Aorta (tissue), 5 donors: ENCODE data around the gene CISH. TPM values are rescaled to one million over a fixed set of nuclear protein-coding genes. Genes with fewer than 3 reads are reported as not detected.

Source experiments
- ATAC-seq: fragments of 200-7000 bp; cut with Tn5 transposase; one replicate; pipeline ENCODE4 v1.9.1; 2022; ENCODE audit warnings: moderate library complexity; ENCODE audit not compliant: low FRiP score
- DNase-seq, 2 donors: peaks; one replicate each; pipeline ENCODE4 v3.0.0-alpha.2; 2020
- H3K27ac ChIP-seq, 2 donors: one replicate each; pipeline ENCODE4 v1.5.1; 2013; ENCODE audit warnings: low read length in 2 of 2, mild to moderate bottlenecking in 2 of 2, moderate library complexity in 2 of 2, control low read depth in 1 of 2, inconsistent platforms in 1 of 2, low read depth in 1 of 2
- H3K27me3 ChIP-seq, 2 donors: one replicate each; pipeline ENCODE4 v1.6.1; 2013; ENCODE audit warnings: control low read depth in 1 of 2, low read length in 1 of 2, mild to moderate bottlenecking in 1 of 2, moderate library complexity in 1 of 2; ENCODE audit not compliant: insufficient read depth in 2 of 2, control insufficient read depth in 1 of 2
- H3K36me3 ChIP-seq, 2 donors: one replicate each; pipeline ENCODE4 v1.6.1; 2013; ENCODE audit warnings: control low read depth in 1 of 2, low read length in 1 of 2, mild to moderate bottlenecking in 1 of 2; ENCODE audit not compliant: insufficient read depth in 2 of 2, control insufficient read depth in 1 of 2
- H3K4me1 ChIP-seq, 2 donors: one replicate each; pipeline ENCODE4 v1.6.1; 2013; ENCODE audit warnings: low read length in 2 of 2, control low read depth in 1 of 2, mild to moderate bottlenecking in 1 of 2, moderate library complexity in 1 of 2; ENCODE audit not compliant: insufficient read depth in 2 of 2, control insufficient read depth in 1 of 2
- H3K4me3 ChIP-seq, 2 donors: one replicate each; pipeline ENCODE4 v1.5.1; 2013; ENCODE audit warnings: low read length in 2 of 2, control low read depth in 1 of 2, mild to moderate bottlenecking in 1 of 2
- H3K9me3 ChIP-seq: one replicate; pipeline ENCODE4 v1.6.1; 2013; ENCODE audit warnings: mild to moderate bottlenecking, low read length; ENCODE audit not compliant: control insufficient read depth
- WGBS, 2 donors: extraction: QIAGEN DNeasy Blood & Tissue Kit; methylation state at CpG; one replicate each; pipeline ENCODE4 v1.1.7; 2013; 5-methylcytosine and 5-hydroxymethylcytosine counted together
- intact Hi-C, 2 donors: fragments of 100-400 bp; cut with DNase I; formaldehyde crosslinking; loops; one replicate each; pipeline versions ENCODE4 v1.14.2 to v1.15.0; 2022
- polyA plus RNA-seq, 2 donors: library from polyadenylated mRNA; stranded (reverse); fragments of 200-250 nt; gene quantifications; one replicate each; pipeline ENCODE4 v1.2.3, GENCODE V29; 2013
- total RNA-seq, 2 donors: library from RNA; stranded (reverse); fragmentation: NEBNext Ultra II Directional; extraction: Animal tissue kit (Norgen Biotek cat#: 25700); gene quantifications; one replicate each; pipeline ENCODE4 v1.2.1, GENCODE V29; 2021
- donor health status: healthy with polysubstance abuse.
- donor health status: Bipolar disorder and iron deficiency.
- donor health status: DM: no; HTN: no; CAD: no.
- donor health status: DM: no; HTN: no; CAD: no.
- donor health status: DM: yes; HTN: yes; CAD: no.

The CISH gene
- total and polyA plus RNA-seq, 4 donors, result 1.5 to 10.1 (median 6.0) TPM

- no peaks in the 10 kb centered on the region for H3K9me3 ChIP-seq
- H3K27ac ChIP-seq, result no peak overlapping the region
- DNase-seq (peak; percentile 13 to 45), ATAC-seq (no peak)
- 56 to 85% methylated on average over 2 to 3 of the region's 3 CpGs for WGBS, 2 donors
- H3K4me3 ChIP-seq, result no peak overlapping the region
- intact Hi-C loops, result no loop called here
- no peaks in the 10 kb centered on the region for H3K36me3 ChIP-seq
- no peaks in the 10 kb centered on the region for H3K27me3 ChIP-seq
- no peaks in the 10 kb centered on the region for H3K4me1 ChIP-seq
Observed at GRCh38 chr3:50655009-50655830, 43.6 kb upstream of the CISH start.

- intact Hi-C loops, result no loop called here
- Histone ChIP-seq H3K4me3 (no peak overlapping the region), H3K9me3 (no peaks in the 10 kb centered on the region), H3K4me1 (no peaks in the 10 kb centered on the region), H3K27ac (no peak overlapping the region), H3K36me3 (no peaks in the 10 kb centered on the region), H3K27me3 (no peaks in the 10 kb centered on the region)
- DNase-seq, result peak; percentile 14 to 23
- no peak for ATAC-seq
- 85 to 90% methylated on average over 3 of the region's 3 CpGs for WGBS, 2 donors
Observed at GRCh38 chr3:50653937-50654595, 42.5 kb upstream of the CISH start.

- no peak overlapping the region for H3K27ac ChIP-seq
- H3K4me3 ChIP-seq, result no peak overlapping the region
- no peaks in the 10 kb centered on the region for H3K9me3 ChIP-seq
- H3K4me1 ChIP-seq, result no peaks in the 10 kb centered on the region
- DNase-seq (no peak), ATAC-seq (no peak)
- H3K27me3 ChIP-seq, result no peaks in the 10 kb centered on the region
- 79 to 92% methylated on average over 2 of the region's 2 CpGs for whole genome bisulfite sequencing, 2 donors
- intact Hi-C loops, result no loop called here
- H3K36me3 ChIP-seq, result no peaks in the 10 kb centered on the region
Observed at GRCh38 chr3:50652709-50653108, 41.1 kb upstream of the CISH start.

GRCh38 chr3:50651920-50652529 lies 40.5 kb upstream of the CISH start:
- WGBS, 2 donors, result 82 to 86% methylated on average over 7 of the region's 7 CpGs
- no peaks in the 10 kb centered on the region for H3K9me3 ChIP-seq
- intact Hi-C loops, result no loop called here
- ATAC-seq (no peak), DNase-seq (no peak)
- H3K4me1 ChIP-seq, result no peaks in the 10 kb centered on the region
- no peak overlapping the region for H3K4me3 ChIP-seq
- no peaks in the 10 kb centered on the region for H3K27me3 ChIP-seq
- no peak overlapping the region for H3K27ac ChIP-seq
- H3K36me3 ChIP-seq, result no peaks in the 10 kb centered on the region

GRCh38 chr3:50651445-50651844 lies 39.9 kb upstream of the CISH start:
- no peak for DNase-seq
- intact Hi-C loops, result no loop called here
- Histone ChIP-seq H3K36me3 (no peaks in the 10 kb centered on the region), H3K27me3 (no peaks in the 10 kb centered on the region), H3K27ac (no peak overlapping the region), H3K9me3 (no peaks in the 10 kb centered on the region), H3K4me1 (no peaks in the 10 kb centered on the region), H3K4me3 (no peak overlapping the region)
- ATAC-seq, result no peak
- 93 to 94% methylated on average over 8 of the region's 8 CpGs for WGBS, 2 donors

- no peaks in the 10 kb centered on the region for H3K36me3 ChIP-seq
- intact Hi-C loops, result no loop called here
- H3K9me3 ChIP-seq, result no peaks in the 10 kb centered on the region
- no peaks in the 10 kb centered on the region for H3K4me1 ChIP-seq
- DNase-seq, result no peak
- no peak overlapping the region for H3K4me3 ChIP-seq
- 65 to 88% methylated on average over 1 of the region's 1 CpG for WGBS, 2 donors
- H3K27me3 ChIP-seq, result no peaks in the 10 kb centered on the region
- no peak overlapping the region for H3K27ac ChIP-seq
- ATAC-seq, result no peak
Observed at GRCh38 chr3:50650018-50650417, 38.4 kb upstream of the CISH start.

- WGBS, 2 donors, result 9 to 11% methylated on average over 8 of the region's 8 CpGs
- H3K4me3 ChIP-seq, result no peak overlapping the region
- ATAC-seq, result no peak
- no peak overlapping the region for H3K27ac ChIP-seq
- no peaks in the 10 kb centered on the region for H3K9me3 ChIP-seq
- no peaks in the 10 kb centered on the region for H3K27me3 ChIP-seq
- no peak for DNase-seq
- intact Hi-C loops, result no loop called here
- no peaks in the 10 kb centered on the region for H3K36me3 ChIP-seq
- H3K4me1 ChIP-seq, result no peaks in the 10 kb centered on the region
Observed at GRCh38 chr3:50649451-50649931, 37.9 kb upstream of the CISH start.

GRCh38 chr3:50648944-50649343 lies 37.4 kb upstream of the CISH start:
- Histone ChIP-seq H3K27ac (no peak overlapping the region), H3K36me3 (no peaks in the 10 kb centered on the region)
- intact Hi-C loops, result no loop called here

More at GRCh38 chr3:50648944-50649343, 37.4 kb upstream of the CISH start:
- DNase-seq, result no peak
- Histone ChIP-seq H3K9me3 (no peaks in the 10 kb centered on the region), H3K4me1 (no peaks in the 10 kb centered on the region), H3K4me3 (no peak overlapping the region), H3K27me3 (no peaks in the 10 kb centered on the region)
- no peak for ATAC-seq
- WGBS, 2 donors, result 79 to 83% methylated on average over 2 of the region's 2 CpGs
